22Rv1 (cell line): ENCODE results near the gene PRPF39.

Experiments used
- H3K27ac ChIP-seq: fragments of 450-650 bp; 2 replicates; pipeline ENCODE4 v1.5.1; 2017
- ZFX ChIP-seq: fragments of 450-650 bp; IDR thresholded peaks from 2 replicates; pipeline ENCODE4 v1.6.1; 2017; ENCODE audit warnings: antibody characterized with exemption, borderline replicate concordance
- TF ChIP-seq, protein P1 (sequence below): fragments of 450-650 bp; IDR thresholded peaks from 2 replicates; pipeline ENCODE4 v1.5.1; 2017; ENCODE audit warnings: mild to moderate bottlenecking

The PRPF39 gene

DNA sequence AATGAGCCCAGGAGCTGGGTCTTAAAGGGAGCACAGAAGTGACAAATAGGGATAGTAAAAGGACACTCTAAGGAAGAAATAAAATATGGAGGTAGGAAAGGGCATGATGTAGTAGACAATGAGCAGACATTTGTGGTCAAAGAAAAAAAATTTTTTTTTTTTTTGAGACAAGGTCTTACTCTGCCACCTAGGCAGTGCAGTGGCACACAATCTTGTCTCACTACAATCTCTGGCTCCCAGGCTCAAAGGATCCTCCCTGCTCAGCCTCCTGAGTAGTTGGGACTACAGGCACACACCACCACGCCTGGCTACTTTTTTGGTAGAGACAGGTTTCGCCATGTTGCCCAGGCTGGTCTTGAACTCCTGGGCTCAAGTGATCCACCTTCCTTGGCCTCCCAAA, 41.8 kb downstream of the PRPF39 start:
- TF ChIP-seq ZFX: no peak
- TF ChIP-seq, protein P1, sequence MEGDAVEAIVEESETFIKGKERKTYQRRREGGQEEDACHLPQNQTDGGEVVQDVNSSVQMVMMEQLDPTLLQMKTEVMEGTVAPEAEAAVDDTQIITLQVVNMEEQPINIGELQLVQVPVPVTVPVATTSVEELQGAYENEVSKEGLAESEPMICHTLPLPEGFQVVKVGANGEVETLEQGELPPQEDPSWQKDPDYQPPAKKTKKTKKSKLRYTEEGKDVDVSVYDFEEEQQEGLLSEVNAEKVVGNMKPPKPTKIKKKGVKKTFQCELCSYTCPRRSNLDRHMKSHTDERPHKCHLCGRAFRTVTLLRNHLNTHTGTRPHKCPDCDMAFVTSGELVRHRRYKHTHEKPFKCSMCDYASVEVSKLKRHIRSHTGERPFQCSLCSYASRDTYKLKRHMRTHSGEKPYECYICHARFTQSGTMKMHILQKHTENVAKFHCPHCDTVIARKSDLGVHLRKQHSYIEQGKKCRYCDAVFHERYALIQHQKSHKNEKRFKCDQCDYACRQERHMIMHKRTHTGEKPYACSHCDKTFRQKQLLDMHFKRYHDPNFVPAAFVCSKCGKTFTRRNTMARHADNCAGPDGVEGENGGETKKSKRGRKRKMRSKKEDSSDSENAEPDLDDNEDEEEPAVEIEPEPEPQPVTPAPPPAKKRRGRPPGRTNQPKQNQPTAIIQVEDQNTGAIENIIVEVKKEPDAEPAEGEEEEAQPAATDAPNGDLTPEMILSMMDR: no peak
- H3K27ac ChIP-seq: no peak overlapping the region

DNA sequence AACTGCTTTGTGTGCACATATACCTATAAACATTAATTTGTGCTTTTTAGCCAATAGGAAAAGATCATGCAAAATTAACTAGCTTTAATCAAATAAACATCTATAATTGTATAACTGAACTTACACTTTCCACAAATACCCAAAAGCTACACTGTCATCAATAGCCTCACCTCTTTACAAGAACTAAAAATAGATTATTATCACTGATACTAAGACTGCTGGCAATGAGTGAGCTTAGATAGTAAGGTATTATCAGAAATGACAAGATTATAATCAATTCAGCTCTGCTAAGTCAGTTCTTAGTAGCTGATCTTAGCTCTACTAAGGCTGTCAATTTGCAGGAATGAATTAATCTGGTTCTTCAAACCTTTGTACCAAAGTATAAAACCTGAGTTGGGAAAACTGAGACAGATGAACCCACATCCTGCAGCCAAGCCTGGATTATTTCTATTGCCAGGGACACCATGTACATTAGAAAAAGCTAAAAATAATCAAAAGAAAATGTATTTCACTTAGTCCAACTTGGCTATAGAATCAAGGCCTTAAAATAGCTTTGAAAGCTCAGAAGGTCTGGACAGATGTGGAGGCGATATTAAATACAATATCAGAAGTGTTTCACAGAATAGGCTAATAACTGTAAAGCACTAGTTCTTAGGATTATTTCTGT, 45.2 kb downstream of the PRPF39 start:
- H3K27ac ChIP-seq: no peak overlapping the region
- TF ChIP-seq, protein P1: no peak
- TF ChIP-seq ZFX: no peak

GRCh38 chr14:45133683-45134050, 49.8 kb downstream of the PRPF39 start:
- peak overlapping the region; percentile 89 for H3K27ac ChIP-seq
- no peak for TF ChIP-seq ZFX
- TF ChIP-seq, protein P1: no peak

DNA sequence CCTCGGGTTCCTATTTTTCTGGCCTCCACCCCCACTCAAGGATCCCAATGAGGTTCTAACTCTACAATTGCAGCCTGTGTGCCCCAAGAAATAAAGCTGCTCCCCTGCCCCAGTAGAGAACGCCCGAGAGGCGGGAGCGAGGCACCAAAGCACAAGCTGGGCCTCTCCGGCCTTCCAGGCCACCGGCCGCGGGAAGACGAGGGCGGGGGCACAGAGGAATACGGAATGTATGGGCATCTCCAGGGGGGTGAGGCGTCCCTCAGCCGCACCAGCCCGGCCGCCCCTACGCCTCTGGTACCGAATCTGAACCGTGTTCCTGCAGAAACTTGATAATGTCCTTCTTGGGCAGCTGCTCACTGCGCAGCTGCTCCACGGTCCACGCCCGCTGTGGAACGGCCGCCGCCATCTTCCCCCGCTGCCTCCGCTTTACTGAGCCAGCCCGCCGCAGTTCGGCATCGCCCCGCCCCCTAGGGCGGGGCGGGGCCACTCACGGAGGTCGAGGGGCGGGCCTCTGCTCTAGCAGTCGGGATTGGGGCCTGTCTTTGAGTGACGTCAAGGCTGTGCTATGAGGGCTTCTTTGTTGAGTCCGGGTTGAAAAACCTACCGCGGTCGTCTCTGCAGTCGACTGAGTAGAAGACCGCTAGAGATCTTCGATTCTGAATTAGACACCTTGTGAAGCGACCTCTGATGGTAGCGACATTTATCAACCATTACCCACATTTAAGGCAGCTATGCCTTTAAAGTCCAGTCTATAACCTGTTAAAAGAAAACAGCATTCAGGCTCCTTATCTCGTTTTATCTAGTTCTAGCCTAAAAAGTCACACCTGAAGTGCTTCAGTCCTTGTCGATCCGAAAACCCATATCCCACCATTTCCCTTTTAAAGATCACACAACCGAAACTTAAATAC, 50.4 kb downstream of the PRPF39 start, which contains the start of gene FKBP3:
Gene FKBP3 (minus strand): TSS at position 431 of the 908 bp plus-strand sequence. CDS start 25 bp downstream, at position 406.
- TF ChIP-seq ZFX: no peak
- TF ChIP-seq, protein P1: peak; percentile 64
- peak within 1 kb of the TSS; percentile 89 for H3K27ac ChIP-seq

DNA sequence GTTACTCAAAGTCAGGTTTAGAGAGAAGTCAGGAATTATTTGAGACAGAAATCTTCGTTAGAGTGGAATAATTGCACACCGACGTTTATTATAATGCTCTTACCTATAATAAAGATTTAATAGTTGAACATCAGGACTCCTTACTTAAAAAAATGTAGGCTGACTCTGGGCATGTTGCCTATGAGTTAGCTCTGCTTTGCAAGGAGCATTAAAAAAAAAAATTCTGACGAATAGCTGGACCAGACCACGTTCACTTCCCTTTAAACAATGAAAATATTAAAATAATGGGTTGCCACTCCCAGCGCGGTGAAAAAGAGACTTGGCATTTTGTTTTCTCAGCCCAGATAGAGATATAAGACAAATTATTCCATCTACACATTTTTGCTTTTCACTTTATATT, 51.2 kb downstream of the PRPF39 start:
- TF ChIP-seq ZFX: no peak
- TF ChIP-seq, protein P1: no peak
- H3K27ac ChIP-seq: peak overlapping the region; percentile 89

- TF ChIP-seq, protein P1: no peak
- TF ChIP-seq ZFX: no peak
- H3K27ac ChIP-seq: peak within 1 kb of the TSS; percentile 89
Measured at GRCh38 chr14:45135659-45136395, 51.9 kb downstream of the PRPF39 start, which contains the start of gene FANCM. TSS of gene FANCM (plus strand) at chr14:45135930. CDS start at chr14:45136032, 102 bp downstream.
